SH-SY5Y (cell line): ENCODE results near the gene P2RY11.

Experiments used
- GATA2 ChIP-seq: IDR thresholded peaks from 2 replicates; pipeline ENCODE4 v1.6.1; 2011; ENCODE audit warnings: mild to moderate bottlenecking, low read depth, low read length
- GATA3 ChIP-seq: IDR thresholded peaks from 2 replicates; pipeline ENCODE4 v1.6.1; 2011; ENCODE audit warnings: low read depth, mild to moderate bottlenecking, low read length, moderate library complexity

DNA sequence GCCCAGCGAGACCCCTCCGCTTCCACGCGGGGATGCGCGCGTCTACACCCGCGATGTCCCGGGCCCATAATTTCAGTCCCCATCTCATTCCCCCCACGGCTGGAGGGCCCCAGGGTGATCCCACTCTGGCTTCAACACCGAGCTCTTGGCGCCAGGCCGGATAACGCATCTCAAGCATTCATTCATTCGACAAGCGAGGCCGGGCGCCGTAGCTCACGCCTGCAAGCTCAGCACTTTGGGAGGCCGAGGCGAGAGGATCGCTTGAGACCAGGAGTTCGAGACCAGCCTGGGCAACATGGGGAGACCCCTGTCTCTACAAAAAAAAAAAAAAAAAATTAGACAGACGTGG lies 14.9 kb upstream of the P2RY11 start:
- no peak for TF ChIP-seq GATA2
- no peak for TF ChIP-seq GATA3
